ENCODE results near the gene B4GALT5.
"Not testable (repeated sequence)": the region's sequence is repeated elsewhere in the genome, so short reads cannot be mapped to it uniquely, and the experiment has no call there.

GRCh38 chr20:49615051-49615400 is 98.7 kb downstream of the B4GALT5 start:
- TF ChIP-seq CTCF (IDR thresholded peaks at IDR 0.05 in 2 of 3, conservative IDR thresholded peaks at IDR 0.05 in 1 of 3; ENCODE audit: borderline replicate concordance in 1 of 3, insufficient read depth in 1 of 3, low read depth in 2 of 3, low read length in 2 of 3); POLR2AphosphoS5 (IDR thresholded peaks at IDR 0.05; ENCODE audit: low read depth, low read length); ZNF274 (IDR thresholded peaks at IDR 0.05; ENCODE audit: low read depth, low read length); EZH2 (IDR thresholded peaks at IDR 0.05); POLR2A (IDR thresholded peaks at IDR 0.05; ENCODE audit: borderline replicate concordance, extremely low read depth, insufficient read depth, insufficient read length); YY1 (IDR thresholded peaks at IDR 0.05; ENCODE audit: extremely low read depth, insufficient replicate concordance, low read depth, low read length); EZH2phosphoT487 (IDR thresholded peaks at IDR 0.05; ENCODE audit: borderline replicate concordance); REST (IDR thresholded peaks at IDR 0.05; ENCODE audit: low read depth); ATF3 (IDR thresholded peaks at IDR 0.05); JUND (IDR thresholded peaks at IDR 0.05): not testable (repeated sequence)
